GM19324 (cell line): ENCODE measurements around the gene KCNQ2.

Experiments used
- ATAC-seq: cut with Tn5 transposase; IDR thresholded peaks from one replicate; pipeline ENCODE4 v1.9.1; 2021; ENCODE audit warnings: mild to moderate bottlenecking, moderate library complexity; ENCODE audit not compliant: unreplicated experiment, low FRiP score

Gene KCNQ2

GRCh38 chr20:63441136-63442099 is 31.0 kb downstream of the KCNQ2 start:
- no peak for ATAC-seq

- ATAC-seq, result no peak
These were observed 32.0 kb downstream of the KCNQ2 start for GRCh38 chr20:63440366-63440955.

DNA sequence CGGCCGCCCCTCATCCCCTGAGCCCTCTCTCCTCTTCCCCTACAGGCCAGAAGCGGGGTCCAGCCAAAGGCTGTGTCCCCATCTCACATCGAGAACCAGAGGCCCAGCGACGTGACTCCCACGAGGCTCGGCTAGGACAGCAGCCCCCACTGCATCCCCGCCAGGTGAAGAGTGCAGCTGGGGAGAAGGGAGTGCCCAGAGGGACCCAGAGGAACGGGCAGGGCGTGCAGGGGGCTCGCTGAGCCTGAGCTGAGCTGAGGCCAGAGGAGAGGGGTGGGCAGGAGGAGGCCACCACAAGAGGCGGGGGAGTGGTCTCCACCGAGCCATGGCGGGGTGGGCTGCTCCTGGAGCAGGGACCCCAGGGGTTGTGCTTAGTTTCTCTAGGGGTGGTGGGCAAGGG is 32.6 kb downstream of the KCNQ2 start:
- no peak for ATAC-seq

- no peak for ATAC-seq
These were observed 34.3 kb downstream of the KCNQ2 start for GRCh38 chr20:63438121-63438520.

GRCh38 chr20:63435552-63435951 is 36.9 kb downstream of the KCNQ2 start:
- ATAC-seq, result no peak

DNA sequence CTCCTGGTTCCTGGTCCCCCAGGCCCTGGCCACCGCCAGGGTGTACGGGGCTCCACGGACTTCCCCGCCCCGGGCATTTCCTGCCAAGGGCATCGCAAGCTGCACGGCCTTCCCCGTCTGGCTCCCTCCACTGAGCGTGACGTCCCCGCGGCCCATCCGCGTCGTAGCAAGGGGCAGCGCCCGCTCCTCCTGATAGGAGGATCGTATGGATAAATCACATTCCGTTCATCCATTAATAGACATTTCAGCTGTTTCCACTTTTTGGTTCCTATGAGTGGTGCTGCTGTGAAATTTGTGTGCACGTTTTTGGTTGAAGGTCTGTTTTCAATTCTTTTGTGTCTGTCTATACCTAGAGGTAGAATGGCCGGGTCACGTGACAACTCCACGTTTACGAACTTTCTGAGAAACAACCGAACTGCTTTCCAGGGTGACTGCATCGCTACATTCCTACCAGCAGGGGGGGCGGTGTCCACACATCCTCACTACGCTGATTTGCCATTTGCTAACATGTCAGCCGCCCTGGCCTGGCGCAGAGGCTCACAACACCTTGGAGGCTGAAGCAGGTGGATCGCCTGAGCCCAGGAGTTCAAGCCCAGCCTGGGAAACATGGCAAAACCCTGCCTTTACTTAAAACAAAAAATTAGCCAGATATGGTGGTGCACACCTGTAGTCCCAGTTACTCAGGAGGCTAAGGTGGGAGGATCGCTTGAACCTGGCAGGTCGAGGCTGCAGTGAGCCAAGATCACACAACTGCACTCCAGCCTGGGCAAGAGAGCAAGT is 37.7 kb downstream of the KCNQ2 start:
- ATAC-seq, result no peak

GRCh38 chr20:63433756-63434531 is 38.5 kb downstream of the KCNQ2 start:
- ATAC-seq, result no peak

DNA sequence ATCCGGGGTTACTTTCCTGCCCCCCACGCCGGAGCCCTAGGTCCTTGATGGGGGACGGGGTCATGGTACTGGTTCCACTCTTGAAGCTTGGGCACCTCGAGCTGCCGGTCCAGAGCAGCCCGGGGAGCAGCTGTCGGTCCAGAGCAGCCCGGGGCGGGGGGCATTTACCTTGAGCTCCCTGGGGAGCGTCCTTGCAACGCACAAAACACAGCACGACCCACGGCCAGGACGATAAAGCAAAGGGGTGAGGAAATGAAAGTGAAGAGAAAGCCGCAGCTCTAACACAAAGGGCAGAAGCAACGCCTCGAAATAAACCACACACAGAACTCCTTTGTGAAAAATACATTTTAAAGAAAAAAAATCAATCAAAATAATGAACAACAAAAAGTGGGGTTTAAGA is 39.1 kb downstream of the KCNQ2 start:
- ATAC-seq, result no peak

- ATAC-seq, result no peak
These were observed 39.7 kb downstream of the KCNQ2 start for GRCh38 chr20:63432577-63433325.

DNA sequence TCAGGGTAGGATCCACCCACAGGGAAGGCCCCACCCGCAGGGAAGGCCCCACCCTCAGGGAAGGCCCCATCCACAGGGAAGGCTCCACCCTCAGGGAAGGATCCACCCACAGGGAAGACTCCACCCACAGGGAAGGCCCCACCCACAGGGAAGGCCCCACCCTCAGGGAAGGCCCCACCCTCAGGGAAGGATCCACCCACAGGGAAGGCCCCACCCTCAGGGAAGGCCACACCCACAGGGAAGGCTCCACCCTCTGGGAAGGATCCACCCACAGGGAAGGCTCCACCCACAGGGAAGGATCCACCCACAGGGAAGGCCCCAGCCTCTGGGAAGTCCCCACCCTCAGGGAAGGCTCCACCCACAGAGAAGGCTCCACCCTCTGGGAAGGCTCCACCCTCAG is 40.5 kb downstream of the KCNQ2 start:
- ATAC-seq, result no peak

DNA sequence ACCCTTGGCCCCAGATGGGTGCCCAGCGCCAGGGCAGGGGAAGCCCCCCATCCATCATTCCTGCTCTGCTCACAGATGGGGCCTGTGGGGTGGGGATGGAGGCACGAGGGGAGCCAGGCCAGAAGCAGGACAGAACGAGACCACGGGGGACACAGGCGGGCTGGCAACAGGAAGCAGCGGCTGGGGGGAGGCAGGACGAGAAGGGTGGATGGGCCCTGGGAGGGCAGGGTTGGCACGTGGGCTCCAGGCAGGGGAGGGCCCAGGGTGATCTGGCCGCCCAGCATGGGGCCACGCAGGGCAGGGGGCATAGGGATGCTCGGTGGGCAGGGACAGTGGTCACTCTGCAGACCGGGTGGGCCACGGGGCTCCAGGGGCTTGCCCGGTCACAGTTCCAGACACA is 41.6 kb downstream of the KCNQ2 start:
- no peak for ATAC-seq

GRCh38 chr20:63429992-63430391 is 42.5 kb downstream of the KCNQ2 start:
- no peak for ATAC-seq

- no peak for ATAC-seq
These were observed 43.4 kb downstream of the KCNQ2 start for GRCh38 chr20:63428906-63429575.

DNA sequence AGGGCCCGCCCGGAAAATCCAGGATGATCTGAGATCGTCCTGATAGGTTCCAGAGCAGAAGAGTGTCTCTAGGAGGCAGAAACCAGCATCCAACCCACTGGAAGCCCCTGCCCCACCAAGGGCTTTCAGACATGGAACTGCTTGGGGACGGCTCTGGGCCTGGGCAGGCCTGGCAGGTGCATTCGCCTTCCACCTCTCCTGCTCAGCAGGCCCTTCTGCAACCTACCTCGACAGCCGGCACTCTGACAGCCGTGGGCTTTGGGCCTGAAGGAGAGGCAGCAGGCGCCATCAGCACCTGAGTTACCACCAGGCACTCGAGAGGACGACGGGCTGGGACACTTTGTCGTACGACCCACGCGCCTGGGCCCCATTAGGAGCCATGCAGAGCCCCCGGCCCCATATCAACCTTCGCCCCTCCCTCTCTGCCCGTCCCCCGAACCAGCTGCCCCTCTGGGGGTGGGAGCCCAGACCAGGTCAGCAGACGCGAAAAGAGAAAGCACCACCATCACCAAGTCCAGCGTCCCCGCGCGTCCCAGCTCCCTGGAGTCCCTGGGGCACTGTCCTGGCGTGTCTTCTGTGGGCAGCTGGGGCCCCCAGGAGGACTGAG is 44.6 kb downstream of the KCNQ2 start:
- ATAC-seq, result no peak

DNA sequence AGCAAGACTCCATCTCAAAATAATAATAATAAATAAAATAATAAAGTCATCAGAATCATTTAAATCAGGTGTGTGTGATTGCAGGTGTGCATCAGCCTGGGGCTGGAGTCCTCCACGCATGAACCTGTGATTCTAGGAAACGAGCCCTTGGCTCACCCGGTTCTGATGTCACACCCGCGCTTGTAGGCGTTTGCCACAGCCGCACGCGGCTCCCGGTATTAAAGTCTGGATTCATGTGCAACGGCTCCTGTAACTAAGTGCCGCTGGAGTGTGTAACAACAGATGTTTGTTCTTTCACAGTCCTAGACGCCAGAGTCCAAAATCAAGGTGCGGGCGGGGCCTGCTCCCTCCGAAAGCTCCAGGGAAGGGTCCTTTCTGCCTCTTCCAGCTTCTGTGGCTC is 45.2 kb downstream of the KCNQ2 start:
- no peak for ATAC-seq

DNA sequence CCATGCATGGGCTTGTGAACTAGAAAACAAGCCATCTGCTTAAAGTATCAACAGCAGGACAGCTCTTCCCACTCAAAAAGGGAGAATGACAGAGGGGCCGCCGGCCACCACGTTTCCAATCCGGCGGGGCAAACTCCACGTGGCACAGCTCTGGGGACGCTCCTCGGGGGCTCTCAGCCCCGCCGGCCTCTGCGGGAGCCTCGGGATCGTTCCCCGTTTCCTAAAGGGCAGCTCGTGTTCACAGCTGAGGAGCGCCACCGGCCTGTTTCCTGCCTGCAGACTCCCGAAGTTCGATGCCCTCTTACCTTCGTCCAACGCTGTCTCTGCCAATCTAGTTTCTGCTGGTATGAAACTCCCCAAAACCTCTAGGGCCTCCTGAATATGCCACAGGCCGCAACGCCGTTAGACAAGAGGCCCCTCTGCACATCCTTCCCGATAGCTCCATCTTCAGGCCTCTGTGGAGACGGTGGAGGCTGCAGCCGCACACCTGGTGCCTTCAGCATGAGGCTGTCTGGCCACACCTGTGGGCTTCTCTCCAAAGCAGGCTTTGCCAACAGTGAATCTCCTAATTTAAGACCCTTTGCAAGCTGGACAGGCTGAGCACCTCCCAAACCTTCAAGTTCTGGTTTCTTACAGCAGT is 46.5 kb downstream of the KCNQ2 start:
- ATAC-seq, result no peak

DNA sequence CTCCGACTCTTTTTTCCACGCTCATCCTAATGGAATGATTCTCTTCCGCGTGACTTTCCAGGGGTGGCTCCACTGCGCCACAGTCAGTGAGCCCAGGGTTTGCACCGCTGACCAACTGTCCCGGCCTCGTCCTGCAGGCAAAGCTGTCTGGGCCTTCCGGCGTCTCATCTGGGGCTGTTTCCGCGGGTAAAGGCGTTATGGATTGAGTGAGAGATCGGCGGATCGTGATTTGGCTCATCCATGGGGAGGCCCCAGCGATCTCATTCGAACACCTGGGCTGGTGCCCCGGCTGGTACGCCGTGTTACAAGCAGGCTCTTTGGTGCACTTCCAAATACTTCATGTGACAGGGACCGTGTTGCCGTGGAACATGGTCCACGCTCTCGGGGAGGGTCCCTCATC is 47.8 kb downstream of the KCNQ2 start:
- no peak for ATAC-seq

- no peak for ATAC-seq
These were observed 48.7 kb downstream of the KCNQ2 start for GRCh38 chr20:63423751-63424150.
